GM21381 (cell line): Measurements from ENCODE around the gene EIF3I.

Experiments
- ATAC-seq: cut with Tn5 transposase; IDR thresholded peaks from one replicate; pipeline ENCODE4 v1.9.1; 2021; ENCODE audit warnings: mild to moderate bottlenecking, moderate library complexity; ENCODE audit not compliant: unreplicated experiment

The EIF3I gene

DNA sequence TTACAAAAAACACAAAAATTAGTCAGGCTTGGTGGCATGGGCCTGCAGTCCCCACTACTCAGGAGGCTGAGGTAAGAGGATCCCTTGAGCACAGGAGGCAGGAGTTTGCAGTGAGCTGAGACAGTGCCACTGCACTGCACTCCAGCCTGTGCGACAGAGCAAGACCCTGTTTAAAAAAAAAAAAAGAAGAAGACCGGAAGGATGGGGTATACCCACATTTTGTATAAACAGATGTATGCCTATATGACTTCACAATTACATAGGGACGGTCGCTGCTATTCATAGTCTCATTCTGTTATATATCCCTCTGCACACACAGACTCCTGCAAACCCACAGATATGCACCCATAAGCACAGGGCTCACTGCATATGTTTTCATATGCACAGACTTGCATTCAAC is 41.5 kb downstream of the EIF3I start:
- no peak for ATAC-seq

DNA sequence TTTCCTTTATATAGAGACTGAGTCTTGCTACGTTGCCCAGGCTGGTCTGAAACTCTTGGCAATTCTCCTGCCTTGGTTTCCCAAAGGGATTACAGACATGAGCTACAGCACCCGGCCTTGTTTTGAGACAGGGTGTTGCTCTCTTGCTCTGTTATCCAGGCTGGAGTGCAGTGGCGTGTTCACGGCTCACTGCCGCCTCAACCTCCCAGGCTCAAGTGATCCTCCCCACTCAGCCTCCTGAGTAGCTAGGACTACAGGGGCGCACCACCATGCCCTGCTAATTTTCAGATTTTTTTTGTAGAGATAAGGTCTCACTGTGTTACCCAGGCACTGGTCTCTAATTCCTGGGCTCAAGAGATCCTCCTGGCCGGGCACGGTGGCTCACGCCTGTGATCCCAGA is 43.6 kb downstream of the EIF3I start:
- ATAC-seq = no peak

DNA sequence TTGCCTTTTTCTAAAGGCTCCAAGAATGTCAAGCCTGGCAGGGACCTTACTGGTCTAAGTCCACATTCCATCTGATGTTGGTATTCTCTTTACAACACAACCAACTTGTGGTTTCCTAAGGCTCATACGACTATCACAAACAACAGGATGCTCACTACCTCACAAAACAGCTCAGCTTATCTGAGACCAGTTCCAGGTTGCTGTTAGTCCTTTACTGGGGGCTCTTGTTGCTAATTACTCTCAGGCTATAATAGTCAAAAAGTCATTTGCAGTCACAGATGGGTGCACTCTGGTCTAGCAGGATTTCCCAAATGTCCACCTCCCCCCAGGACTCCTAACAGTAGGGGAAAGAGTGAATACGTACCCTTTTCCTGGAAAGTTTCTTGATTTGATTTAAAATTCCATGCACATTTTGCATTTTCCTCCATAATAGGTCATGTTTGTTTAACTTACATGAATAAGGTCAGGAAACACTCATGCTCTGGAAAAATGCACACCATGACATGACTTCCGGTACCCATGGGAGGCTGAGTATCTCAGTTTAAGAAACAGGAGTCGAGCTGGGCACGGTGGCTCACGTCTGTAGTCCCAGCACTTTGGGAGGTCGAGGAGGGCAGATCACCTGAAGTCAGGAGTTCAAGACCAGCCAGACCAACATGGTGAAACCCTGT is 44.8 kb downstream of the EIF3I start:
- ATAC-seq = no peak

DNA sequence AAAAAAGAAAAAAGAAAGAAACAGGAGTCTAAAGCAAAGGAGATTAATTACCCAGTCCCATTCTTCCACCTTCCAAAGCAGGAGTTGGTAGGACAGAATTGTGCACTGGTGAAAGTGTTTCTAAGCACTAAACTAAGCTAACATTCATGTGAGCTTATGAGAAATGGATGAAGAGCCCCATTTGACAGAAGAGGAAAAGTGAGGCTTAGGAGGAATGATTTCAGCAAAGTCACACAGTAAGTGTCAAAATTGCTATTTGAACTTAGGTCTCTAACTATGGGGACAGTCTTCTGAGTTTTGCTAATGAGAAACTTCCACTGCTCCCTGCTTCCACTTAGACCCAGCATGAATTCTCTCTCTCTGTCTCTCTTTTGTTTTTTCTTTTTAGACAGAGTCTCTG is 47.5 kb downstream of the EIF3I start:
- no peak for ATAC-seq

DNA sequence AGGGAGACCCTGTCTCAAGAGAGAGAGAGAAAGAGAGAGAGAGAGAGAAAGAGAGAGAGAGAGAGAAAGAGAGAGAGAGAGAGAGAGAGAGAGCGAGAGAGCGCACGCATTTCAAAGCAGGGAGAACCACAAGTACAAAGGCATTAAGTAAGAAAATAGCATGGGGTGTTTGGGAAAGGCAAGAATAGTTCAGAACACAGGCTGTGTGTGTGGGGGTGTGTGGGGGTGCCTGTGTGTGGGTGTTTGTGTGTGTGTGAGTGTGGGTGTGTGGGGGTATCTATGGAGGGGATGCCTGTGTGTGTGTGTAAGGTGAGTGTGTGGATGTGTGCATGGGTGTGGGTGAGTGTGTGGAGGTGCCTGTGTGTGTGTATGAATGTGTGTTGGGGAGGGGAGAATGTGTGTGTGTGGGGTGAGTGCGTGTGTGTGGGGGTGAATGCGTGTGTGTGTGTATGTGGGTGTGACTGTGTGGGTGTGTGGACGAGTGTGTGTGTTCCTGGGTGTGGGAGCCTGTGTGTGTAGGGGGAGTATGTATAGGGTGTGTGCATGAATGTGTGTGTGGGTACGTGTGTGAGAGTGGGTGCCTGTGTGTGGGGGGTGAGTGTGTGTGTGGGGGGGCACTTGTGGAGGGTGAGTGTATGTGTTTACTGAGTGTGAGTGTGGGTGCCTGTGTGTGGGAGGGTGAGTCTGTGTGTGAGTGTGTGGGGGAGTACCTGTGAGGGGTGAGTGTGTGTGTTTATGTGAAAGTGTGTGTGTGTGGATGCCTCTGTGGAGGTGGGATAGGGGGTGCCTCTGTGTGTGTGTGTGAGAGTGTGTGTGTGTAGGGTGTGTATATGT is 50.6 kb downstream of the EIF3I start:
- no peak for ATAC-seq

DNA sequence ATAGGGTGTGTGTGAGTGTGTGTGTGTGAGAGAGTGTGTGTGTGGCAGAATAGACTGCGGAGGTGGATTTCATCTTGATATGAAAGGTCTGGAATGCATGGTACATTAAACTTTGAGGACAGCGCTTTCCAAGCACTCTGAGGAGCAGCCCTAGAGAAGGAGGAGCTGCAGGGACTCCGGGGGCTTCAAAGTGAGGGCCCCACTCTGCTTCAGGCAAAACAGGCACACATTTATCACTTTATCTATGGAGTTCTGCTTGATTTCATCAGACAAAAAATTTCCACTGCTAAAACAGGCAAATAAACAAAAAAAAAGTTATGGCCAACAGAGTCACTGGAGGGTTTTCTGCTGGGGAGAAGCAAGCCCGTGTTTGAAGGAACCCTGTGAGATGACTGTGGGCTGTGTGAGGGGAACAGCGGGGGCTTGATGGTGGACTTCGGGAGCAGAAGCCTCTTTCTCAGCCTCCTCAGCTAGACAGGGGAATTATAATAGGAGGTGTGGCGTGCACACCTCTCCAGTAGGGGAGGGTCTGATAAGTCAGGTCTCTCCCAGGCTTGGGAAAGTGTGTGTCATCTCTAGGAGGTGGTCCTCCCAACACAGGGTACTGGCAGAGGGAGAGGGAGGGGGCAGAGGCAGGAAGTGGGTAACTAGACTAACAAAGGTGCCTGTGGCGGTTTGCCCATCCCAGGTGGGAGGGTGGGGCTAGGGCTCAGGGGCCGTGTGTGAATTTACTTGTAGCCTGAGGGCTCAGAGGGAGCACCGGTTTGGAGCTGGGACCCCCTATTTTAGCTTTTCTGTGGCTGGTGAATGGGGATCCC is 51.4 kb downstream of the EIF3I start:
- no peak for ATAC-seq

DNA sequence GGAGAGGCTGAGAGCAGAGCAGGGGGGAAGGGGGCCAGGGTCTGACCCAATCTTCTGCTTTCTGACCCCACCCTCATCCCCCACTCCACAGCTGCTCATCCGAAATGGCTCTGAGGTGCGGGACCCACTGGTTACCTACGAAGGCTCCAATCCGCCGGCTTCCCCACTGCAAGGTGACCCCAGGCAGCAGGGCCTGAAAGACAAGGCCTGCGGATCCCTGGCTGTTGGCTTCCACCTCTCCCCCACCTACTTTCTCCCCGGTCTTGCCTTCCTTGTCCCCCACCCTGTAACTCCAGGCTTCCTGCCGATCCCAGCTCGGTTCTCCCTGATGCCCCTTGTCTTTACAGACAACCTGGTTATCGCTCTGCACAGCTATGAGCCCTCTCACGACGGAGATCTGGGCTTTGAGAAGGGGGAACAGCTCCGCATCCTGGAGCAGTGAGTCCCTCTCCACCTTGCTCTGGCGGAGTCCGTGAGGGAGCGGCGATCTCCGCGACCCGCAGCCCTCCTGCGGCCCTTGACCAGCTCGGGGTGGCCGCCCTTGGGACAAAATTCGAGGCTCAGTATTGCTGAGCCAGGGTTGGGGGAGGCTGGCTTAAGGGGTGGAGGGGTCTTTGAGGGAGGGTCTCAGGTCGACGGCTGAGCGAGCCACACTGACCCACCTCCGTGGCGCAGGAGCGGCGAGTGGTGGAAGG is 52.6 kb downstream of the EIF3I start:
- no peak for ATAC-seq

DNA sequence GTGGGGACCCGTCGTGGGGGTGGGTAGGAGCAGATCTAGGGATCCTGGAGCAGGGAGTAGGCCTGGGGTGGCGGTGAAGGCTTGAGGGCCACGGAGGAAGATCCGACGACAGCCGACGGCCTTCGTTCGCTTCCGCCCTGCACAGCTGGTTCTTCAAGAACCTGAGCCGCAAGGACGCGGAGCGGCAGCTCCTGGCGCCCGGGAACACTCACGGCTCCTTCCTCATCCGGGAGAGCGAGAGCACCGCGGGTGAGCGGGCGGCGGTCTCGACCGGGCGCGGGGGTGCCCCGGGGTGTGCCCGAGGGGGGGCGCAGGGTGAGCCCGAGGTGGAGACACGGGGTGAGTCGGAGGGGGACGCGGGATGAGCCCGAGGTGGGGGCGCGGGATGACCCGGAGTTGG is 53.2 kb downstream of the EIF3I start:
- ATAC-seq = no peak

DNA sequence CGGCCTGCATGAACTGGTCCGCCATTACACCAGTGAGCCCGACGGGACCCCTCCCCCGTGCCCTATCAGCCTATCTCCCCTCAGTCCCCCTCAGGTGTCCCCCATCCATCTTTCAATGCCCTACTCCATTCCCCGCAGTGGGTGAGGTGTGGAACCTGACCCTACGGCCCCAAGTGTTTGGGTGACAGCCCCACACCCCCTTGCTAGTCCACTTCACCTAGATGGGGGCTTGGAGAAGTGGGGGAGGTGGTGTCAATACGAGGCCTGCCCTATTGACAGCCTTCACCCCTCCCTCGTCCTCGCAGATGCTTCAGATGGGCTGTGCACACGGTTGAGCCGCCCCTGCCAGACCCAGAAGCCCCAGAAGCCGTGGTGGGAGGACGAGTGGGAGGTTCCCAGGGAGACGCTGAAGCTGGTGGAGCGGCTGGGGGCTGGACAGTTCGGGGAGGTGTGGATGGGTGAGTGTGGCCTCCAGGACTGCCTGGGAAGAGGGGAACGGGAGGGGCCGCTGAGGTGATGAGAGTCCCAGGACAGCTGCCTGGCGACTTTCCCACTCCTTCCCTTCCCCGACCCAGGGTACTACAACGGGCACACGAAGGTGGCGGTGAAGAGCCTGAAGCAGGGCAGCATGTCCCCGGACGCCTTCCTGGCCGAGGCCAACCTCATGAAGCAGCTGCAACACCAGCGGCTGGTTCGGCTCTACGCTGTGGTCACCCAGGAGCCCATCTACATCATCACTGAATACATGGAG is 54.0 kb downstream of the EIF3I start:
- ATAC-seq = no peak
